Esophagus squamous epithelium (tissue), 5 donors: ENCODE results near the gene MYO9B. TPM values are rescaled to one million over a fixed set of nuclear protein-coding genes. Genes with fewer than 3 reads are reported as not detected.
"Not testable (repeated sequence)": the region's sequence is repeated elsewhere in the genome, so short reads cannot be mapped to it uniquely, and the experiment has no call there.

Experiments
- DNase-seq: peaks from one replicate; lab custom pipeline; 2025; lab: John Stamatoyannopoulos, UW
- H3K27ac ChIP-seq, 4 donors: fragments of 200-600 bp; sonication (generic); one replicate each; pipeline ENCODE4 v1.5.1; 2016 to 2019; ENCODE audit warnings: mild to moderate bottlenecking in 1 of 4
- H3K27me3 ChIP-seq, 4 donors: fragments of 200-600 bp; sonication (generic); 1 replicate in 3 of 4; 2 replicates in 1 of 4; pipeline versions ENCODE4 v1.5.1 to v1.6.0; 2017 to 2021; ENCODE audit warnings: antibody characterized with exemption in 1 of 4
- H3K36me3 ChIP-seq, 3 donors: fragments of 200-600 bp; sonication (generic); one replicate each; pipeline ENCODE4 v1.5.1; 2016 to 2019
- H3K4me1 ChIP-seq, 3 donors: fragments of 200-600 bp; sonication (generic); one replicate each; pipeline ENCODE4 v1.5.1; 2017 to 2019
- H3K4me3 ChIP-seq, 4 donors: fragments of 200-600 bp; sonication (generic); 1 replicate in 3 of 4; 2 replicates in 1 of 4; pipeline ENCODE4 v1.5.1; 2016 to 2019; ENCODE audit warnings: mild to moderate bottlenecking in 2 of 4, moderate library complexity in 1 of 4
- H3K9me3 ChIP-seq, 3 donors: fragments of 200-600 bp; sonication (generic); one replicate each; pipeline ENCODE4 v1.5.1; 2016 to 2019
- POLR2A ChIP-seq, 4 donors: fragments of 450-650 bp; IDR thresholded peaks; one replicate each; pipeline ENCODE4 v1.6.1; 2017; ENCODE audit warnings: antibody characterized with exemption in 4 of 4, mild to moderate bottlenecking in 4 of 4, moderate library complexity in 3 of 4
- WGBS, 2 donors: methylation state at CpG; one replicate each; pipeline ENCODE4 v1.1.5; 2018; 5-methylcytosine and 5-hydroxymethylcytosine counted together
- intact Hi-C: fragments of 100-400 bp; cut with DNase I; formaldehyde crosslinking; loops from one replicate; pipeline ENCODE4 v1.15.0; 2022
- total RNA-seq, 4 donors: library from RNA; depleted of rRNA; stranded (reverse); fragments of >200 nt; gene quantifications; one replicate each; pipeline ENCODE4 v1.1.0, GENCODE V29; 2016
- TF ChIP-seq, protein P1 (sequence below), 6 experiments: fragments of 450-650 bp in 4 of 6; fragments of 200-600 bp in 2 of 6; sonication (generic) in 2 of 6; IDR thresholded peaks; one replicate each; pipeline ENCODE4 v1.5.1; 2016 to 2019; ENCODE audit warnings: antibody characterized with exemption in 6 of 6, mild to moderate bottlenecking in 4 of 6, moderate library complexity in 4 of 6
- donor health status: DM: yes; HTN: yes; CAD: no.

Gene MYO9B
- total RNA-seq, 4 donors from 2014 or later, result 25.5 to 60.5 (median 39.5) TPM

DNA sequence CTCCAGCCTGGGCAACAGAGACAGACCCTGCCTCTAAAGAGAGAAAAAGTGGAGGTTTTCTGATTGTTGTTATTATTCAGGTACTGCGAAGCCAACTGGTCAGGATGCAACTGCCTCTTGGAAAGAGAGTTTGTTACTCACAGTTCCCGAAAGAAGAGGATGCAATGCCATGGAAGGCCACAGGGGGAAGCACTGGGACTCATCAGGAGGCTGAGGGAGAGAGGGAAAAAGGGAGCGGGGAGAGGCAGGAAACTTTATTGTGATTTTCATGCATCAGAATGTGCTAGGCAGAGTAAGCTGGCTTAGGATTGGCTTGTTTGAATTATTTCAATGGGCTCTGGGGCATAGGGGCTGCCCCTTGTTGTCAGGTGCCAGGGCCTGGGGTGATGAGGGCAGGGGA, 27.6 kb downstream of the MYO9B start:
- Histone ChIP-seq H3K4me1 (peaks cover 8 to 17% (median 10%) of the 10 kb centered on the region in 3 donors), H3K9me3 (peaks cover 0 to 3% (median 0%) of the 10 kb centered on the region in 3 donors), H3K4me3 (no peak overlapping the region), H3K27ac (no peak overlapping the region), H3K27me3 (no peaks in the 10 kb centered on the region), H3K36me3 (peaks cover 6 to 61% (median 14%) of the 10 kb centered on the region in 3 donors)
- intact Hi-C loops, result no loop called here
- 88 to 97% methylated on average over 2 to 3 of the region's 3 CpGs for WGBS, 2 donors
- TF ChIP-seq POLR2A (IDR thresholded peaks at IDR 0.05), result no peak
- TF ChIP-seq, protein P1, sequence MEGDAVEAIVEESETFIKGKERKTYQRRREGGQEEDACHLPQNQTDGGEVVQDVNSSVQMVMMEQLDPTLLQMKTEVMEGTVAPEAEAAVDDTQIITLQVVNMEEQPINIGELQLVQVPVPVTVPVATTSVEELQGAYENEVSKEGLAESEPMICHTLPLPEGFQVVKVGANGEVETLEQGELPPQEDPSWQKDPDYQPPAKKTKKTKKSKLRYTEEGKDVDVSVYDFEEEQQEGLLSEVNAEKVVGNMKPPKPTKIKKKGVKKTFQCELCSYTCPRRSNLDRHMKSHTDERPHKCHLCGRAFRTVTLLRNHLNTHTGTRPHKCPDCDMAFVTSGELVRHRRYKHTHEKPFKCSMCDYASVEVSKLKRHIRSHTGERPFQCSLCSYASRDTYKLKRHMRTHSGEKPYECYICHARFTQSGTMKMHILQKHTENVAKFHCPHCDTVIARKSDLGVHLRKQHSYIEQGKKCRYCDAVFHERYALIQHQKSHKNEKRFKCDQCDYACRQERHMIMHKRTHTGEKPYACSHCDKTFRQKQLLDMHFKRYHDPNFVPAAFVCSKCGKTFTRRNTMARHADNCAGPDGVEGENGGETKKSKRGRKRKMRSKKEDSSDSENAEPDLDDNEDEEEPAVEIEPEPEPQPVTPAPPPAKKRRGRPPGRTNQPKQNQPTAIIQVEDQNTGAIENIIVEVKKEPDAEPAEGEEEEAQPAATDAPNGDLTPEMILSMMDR (IDR thresholded peaks at IDR 0.05), result peak in 4 of 6 experiments; percentile 18 to 58 (median 48)
- no peak for DNase-seq

- intact Hi-C loops, result no loop called here
- no peak for DNase-seq
- peaks cover 0 to 3% (median 0%) of the 10 kb centered on the region in 3 donors for H3K9me3 ChIP-seq
- WGBS, 2 donors, result 76 to 77% methylated on average over 7 of the region's 7 CpGs
- H3K4me3 ChIP-seq, result no peak overlapping the region
- H3K27me3 ChIP-seq, result no peaks in the 10 kb centered on the region
- H3K27ac ChIP-seq, result no peak overlapping the region
- H3K36me3 ChIP-seq, result peaks cover 6 to 62% (median 14%) of the 10 kb centered on the region in 3 donors
- no peak for TF ChIP-seq POLR2A (IDR thresholded peaks at IDR 0.05)
- TF ChIP-seq, protein P1 (IDR thresholded peaks at IDR 0.05), result no peak
- peaks cover 17 to 27% (median 21%) of the 10 kb centered on the region in 3 donors for H3K4me1 ChIP-seq
Measured at GRCh38 chr19:17104679-17105078, 29.1 kb downstream of the MYO9B start.

GRCh38 chr19:17105556-17105955, 30.0 kb downstream of the MYO9B start:
- peak overlapping the region in 1 of 4 donors; percentile 21 for H3K27ac ChIP-seq

DNA sequence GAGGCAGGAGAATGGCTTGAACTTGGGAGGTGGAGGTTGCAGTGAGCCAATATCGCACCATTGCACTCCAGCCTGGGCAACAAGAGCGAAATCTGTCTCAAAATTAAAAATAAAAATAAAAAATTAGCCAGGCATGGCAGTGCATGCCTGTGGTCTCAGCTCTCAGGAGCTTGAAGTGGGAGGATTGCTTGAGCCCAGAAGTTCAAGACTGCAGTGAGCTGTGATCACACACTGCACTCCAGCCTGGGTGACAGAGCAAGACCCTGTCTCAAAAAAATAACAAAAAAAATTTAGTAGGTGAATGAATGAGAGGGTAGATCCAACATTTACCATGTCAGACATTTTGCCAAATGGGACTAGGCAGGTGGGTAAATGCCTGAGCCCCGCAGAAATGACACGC, 31.4 kb downstream of the MYO9B start:
- 85 to 87% methylated on average over 4 of the region's 4 CpGs for WGBS, 2 donors
- Histone ChIP-seq H3K27ac (peak overlapping the region; percentile 70 to 94 (median 83)), H3K4me1 (peaks cover 17 to 41% (median 21%) of the 10 kb centered on the region in 3 donors), H3K36me3 (peaks cover 6 to 64% (median 7%) of the 10 kb centered on the region in 3 donors)
- H3K9me3 ChIP-seq, H3K4me3 ChIP-seq, H3K27me3 ChIP-seq, DNase-seq, intact Hi-C loops: not testable (repeated sequence)

More at GRCh38 chr19:17105556-17105955, 30.0 kb downstream of the MYO9B start:
- Histone ChIP-seq H3K36me3 (peaks cover 6 to 71% (median 14%) of the 10 kb centered on the region in 3 donors), H3K9me3 (peaks cover 0 to 3% (median 0%) of the 10 kb centered on the region in 3 donors), H3K4me3 (no peak overlapping the region), H3K27me3 (no peaks in the 10 kb centered on the region), H3K4me1 (peaks cover 17 to 35% (median 21%) of the 10 kb centered on the region in 3 donors)
- DNase-seq, result no peak
- TF ChIP-seq, protein P1 (IDR thresholded peaks at IDR 0.05), result no peak
- TF ChIP-seq POLR2A (IDR thresholded peaks at IDR 0.05), result no peak
- WGBS, 2 donors, result 62 to 80% methylated on average over 3 of the region's 3 CpGs
- intact Hi-C loops, result no loop called here

DNA sequence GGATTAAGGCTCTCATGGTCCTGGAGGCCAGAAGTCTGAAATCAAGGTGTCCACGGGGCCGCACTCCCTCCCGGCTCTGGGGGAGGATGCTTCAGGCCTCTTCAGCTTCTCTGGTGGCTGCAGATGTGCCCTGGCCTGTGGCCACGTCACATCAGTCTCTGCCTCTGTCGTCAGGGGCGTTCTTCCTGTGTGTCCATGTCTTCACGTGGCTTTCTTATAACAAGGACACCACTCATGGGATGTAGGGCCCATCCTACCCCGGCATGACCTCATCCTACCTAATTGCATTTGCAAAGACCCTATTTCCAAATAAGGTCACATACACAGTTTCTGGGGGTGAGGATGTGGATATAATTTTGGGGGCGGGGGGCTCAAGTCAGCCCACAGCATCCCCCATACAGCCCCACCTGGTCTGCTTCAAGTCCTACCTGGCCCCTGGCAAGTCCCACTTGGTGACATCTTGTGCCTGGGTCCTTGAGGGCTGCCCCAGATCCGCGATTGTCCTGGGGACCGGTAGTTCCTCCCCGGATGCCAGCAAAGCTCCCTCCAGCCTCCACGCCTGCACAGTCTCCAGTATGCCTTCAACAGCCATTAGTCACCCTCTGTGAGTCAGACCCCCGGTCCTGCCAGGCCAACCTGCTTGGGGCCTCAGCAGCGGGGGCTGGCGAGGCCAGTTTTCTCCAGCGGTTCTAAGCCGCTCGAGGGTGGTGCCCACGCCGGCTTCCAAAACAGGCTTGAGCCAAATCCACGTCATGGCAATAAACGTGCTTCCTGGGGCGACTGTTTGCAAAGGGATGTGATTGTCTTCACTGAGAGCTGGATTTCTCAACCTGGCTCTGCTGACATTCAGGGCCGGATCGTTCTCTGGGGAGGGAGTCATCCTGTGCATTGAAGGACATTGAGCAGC, 32.2 kb downstream of the MYO9B start:
- Histone ChIP-seq H3K27ac (peak overlapping the region; percentile 70 to 94 (median 83)), H3K36me3 (peaks cover 0 to 56% (median 0%) of the 10 kb centered on the region in 3 donors), H3K4me1 (peaks cover 20 to 49% (median 21%) of the 10 kb centered on the region in 3 donors), H3K9me3 (peaks cover 0 to 3% (median 0%) of the 10 kb centered on the region in 3 donors), H3K4me3 (peak overlapping the region in 1 of 4 donors; percentile 32), H3K27me3 (no peaks in the 10 kb centered on the region)
- WGBS, 2 donors, result 59 to 69% methylated on average over 7 to 10 of the region's 27 CpGs
- intact Hi-C loops, result no loop called here
- TF ChIP-seq, protein P1 (IDR thresholded peaks at IDR 0.05), result peak in 1 of 6 experiments; percentile 10
- TF ChIP-seq POLR2A (IDR thresholded peaks at IDR 0.05), result peak in 1 of 4 donors; percentile 25
- no peak for DNase-seq
